GM20431 (cell line): ENCODE measurements around the gene CSGALNACT2.

Experiments used
- in situ Hi-C: fragments of 300-500 bp; cut with MseI, MboI; formaldehyde crosslinking; loops from one replicate; pipeline ENCODE4 v1.15.0; 2020; ENCODE audit warnings: low sequenced_read_pairs; ENCODE audit not compliant: unreplicated experiment

Gene CSGALNACT2

DNA sequence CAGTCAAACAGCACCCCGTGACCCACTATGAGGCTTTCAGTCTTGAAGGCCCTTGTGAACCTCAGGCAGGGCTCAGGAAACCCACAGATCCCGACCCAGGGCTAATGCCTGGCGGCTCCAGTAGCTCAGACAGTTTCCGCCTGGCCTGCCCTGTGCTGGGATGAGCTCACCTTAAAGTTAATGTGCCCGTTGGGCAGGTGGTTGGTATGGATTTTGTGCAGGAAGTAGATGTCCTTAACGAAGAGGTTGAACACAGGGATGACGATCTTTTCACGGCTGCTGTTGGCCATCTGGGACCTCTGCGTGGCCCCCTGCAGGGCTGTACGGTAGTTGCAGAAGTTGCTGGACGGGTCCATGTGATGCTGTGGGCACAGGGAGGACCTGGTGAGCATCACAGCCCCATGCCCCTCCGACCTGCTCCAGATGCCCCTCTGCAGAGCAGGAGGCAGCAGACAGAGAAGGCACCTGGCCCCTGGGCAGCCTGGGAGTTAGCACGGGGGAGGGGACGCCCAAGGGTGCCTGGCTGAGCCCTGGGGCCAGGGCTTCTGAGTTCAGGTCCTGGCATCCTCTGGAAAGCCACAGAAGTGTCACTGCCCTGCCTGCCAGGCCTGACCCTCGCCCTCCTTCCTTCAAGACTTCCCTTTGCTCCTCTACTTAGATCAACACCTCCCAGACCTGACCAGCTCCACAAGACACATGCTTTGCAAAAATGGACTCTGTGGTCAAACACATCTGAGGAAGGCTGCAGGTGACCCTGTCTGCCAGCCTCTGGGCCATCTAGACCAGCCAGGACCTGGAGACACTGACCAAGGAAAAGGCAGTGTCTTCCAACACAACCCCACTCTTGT lies 59.8 kb downstream of the CSGALNACT2 start:
- in situ Hi-C loops: no loop called here

DNA sequence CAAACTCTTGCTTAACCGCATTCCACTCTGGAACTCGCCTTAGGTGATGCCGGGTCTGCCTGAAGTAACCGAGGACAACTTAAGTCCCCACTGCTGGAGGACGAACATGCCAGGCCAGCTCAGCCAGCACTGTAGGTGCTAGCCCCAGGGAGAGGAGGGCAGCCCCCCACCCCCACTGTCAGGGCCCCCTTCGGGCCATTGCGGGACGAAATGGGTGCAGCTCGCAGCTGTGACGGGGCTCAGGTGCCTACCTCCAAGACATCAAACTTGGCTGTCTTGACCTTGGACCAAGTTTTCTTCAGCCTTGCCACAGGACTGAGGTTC lies 60.4 kb downstream of the CSGALNACT2 start:
- in situ Hi-C loops: no loop called here

DNA sequence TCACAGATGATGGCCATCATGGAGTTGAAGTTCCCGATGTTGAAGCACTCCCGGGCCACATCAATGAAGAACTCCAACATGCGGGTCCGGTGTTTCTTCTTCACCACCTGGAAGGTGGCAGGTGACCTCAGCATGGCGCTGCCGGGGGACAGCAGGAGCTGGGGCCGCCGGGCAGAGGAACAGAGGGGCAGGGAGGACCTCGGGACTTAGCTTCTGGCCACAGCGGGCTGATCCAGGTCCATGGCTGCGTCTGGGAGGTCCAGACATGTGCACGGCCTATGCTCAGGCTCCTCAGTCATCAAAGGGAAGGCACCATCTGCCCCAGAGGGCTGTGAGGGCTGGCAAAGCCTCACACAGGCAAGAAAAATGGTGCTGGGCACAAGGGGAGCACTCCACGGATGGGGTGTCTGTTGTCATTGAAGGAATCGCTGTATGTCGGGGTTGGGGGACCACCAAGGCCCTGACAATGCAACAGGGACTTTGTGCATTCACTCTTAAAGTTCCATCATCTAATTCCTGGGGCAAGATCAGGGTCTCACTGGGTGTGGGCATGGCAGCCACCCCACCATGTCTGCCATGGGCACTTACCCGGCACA lies 60.9 kb downstream of the CSGALNACT2 start:
- in situ Hi-C loops: no loop called here

DNA sequence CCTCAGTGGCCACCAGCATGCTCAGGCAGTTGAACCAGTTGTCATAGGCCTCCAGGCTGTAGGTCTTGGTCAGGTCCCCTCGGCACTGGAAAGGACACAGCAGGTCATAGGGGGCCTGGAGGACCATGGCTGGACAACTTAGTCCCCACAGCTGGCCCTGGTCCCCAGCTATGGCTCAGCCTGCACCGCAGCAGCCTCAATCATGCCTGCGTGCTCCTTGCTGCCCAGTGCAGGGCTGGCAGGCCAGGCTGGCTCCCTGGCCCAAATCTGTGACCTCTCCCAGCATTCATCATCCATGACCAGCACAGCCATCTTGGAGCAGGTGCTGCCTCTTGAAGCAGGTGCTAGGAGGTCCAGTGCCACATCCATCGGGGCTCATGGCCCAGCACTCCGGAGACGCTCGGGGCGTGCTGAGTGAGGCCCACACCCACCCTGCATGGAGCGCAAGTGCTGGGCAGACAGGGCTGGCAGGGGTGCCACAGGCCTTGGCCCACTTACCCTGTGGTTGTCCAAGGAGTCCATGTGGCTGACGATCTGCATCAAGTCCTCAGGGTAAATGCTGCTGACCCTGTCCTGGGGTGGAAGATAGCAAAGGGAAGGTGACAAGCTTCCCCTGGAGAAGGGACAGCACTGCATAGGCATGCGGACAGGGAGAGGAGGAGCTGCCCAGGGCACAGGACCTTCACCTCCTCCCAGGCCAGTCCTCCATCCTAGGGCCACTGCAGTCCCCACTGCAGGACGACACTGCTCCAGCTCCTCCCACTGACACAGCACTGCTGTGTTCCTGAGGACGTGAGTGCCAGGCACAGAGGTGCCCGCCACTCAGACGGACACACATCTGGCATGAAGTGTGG lies 61.7 kb downstream of the CSGALNACT2 start:
- in situ Hi-C loops: no loop called here

DNA sequence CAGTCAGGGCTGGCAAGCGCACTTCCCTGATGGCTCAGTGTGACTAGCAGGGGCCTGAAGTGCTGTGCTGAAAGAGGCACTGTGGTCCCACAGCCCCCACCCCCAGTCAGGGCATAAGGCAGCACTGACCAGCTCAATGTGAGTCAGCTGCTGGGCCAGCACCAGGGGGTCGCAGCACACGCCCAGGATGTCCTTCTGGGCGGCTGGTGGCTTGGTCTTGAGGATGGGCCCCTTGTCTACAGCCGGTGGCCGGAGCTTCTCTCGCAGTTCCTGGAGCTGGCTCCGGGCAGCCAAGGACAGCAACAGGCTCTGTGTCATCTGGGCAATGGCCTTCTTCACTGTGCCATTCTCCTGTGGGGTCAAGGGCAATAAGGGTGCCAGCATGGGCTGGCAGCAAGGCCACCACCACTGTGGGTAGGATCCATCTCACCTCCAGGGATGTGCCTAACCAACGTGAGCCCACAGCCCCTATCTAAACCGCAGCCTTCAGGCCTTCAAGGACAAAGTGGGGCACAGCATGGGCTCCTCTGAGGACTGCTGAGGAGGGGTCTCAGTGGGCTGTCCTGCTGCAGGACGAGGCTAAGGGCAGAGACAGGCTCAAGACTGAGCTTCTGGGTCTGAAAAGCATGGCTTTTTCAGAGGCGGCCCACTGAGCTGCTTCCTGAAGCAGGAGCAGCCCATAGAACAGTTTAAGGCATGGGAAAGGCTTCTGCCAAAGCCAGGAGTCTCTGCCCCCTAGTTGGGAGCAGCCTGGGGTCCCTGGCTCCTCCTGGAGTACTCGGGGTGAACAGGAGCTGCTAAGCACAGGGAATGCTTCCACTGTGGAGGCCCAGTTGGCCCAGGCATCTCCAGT lies 62.5 kb downstream of the CSGALNACT2 start:
- in situ Hi-C loops: no loop called here

DNA sequence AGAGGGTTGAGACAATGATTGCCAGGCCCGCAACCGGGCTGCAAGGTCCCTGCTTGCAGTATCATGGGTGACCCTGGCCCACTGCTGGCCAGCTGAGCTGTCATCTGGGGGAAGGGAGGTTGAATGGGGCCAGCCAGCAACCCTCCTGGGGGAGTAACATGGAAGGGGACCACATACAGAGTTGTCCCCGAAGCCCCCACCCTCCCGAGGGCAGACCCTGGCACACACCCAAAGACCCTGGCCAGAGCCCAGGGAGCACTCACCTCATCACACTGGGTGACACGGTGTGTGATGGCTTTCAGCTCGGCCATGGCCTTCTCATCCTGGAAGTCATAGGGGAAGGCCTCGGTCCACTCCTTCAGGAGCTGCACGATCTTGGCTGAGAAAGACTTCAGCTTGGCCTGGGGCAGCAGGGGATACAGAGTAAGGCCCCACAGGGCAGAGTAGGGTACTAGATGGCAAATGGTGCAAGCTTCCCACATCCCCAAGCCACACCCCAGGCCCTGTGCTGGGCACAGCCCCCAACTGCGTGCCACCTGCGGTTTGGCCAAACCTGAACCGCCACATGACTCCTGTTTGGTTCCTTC lies 63.4 kb downstream of the CSGALNACT2 start:
- in situ Hi-C loops: no loop called here

DNA sequence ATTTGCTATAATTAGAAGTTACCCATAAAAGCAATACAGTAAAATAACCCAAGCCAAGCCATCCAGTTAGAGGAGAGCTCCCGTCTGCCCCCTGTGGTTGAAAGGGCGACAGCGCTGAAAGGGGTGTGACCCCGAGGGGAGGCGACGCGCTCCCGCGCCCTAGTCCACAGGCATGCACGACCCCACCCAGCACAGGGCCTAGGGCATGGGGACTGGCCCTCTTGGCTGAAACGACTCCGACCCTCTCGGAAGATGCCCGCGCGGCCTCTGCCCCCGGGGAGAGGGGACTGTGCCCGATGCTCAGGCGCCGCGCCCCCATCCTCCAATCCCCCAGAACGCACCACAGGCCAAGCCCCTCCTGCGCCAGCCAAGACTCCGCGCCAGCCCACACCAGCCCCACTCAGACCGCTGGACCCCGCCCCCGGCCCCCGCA lies 64.0 kb downstream of the CSGALNACT2 start:
- in situ Hi-C loops: no loop called here

DNA sequence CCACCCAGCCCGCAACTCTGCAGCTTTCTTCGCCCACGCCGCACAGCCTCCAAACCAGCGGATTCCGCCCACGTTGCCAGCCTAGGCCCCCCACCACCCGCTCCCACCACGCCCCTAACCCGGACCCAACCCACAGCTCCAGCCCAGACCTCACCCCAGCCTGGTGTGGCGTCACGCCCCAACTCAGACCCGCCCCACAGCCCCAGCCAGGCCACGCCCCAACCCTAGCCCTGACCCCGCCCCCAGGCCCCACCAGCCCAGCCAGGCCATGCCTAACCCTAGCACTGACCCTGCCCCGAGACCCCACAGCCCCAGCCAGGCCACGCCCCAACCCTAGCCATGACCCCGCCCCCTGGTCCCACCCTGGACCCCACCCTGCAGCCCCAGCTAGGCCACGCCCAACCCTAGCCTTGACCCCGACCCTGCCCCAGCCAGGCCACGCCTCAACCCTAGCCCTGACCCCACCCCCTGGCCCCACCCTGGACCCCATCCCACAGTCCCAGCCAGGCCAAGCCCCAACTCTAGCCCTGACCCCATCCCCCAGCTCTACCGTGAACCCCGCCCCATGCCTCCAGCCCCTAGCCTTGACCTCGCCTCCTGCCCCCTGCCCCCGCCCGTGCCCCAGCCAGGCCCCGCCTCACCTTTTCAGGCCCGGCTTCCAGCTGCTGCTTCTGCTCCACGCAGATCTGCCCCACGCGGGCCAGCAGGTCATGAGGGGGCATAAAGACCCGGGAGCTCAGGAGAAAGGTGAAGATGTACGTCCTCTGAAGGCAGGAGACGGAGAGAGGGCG lies 64.6 kb downstream of the CSGALNACT2 start:
- in situ Hi-C loops: no loop called here

DNA sequence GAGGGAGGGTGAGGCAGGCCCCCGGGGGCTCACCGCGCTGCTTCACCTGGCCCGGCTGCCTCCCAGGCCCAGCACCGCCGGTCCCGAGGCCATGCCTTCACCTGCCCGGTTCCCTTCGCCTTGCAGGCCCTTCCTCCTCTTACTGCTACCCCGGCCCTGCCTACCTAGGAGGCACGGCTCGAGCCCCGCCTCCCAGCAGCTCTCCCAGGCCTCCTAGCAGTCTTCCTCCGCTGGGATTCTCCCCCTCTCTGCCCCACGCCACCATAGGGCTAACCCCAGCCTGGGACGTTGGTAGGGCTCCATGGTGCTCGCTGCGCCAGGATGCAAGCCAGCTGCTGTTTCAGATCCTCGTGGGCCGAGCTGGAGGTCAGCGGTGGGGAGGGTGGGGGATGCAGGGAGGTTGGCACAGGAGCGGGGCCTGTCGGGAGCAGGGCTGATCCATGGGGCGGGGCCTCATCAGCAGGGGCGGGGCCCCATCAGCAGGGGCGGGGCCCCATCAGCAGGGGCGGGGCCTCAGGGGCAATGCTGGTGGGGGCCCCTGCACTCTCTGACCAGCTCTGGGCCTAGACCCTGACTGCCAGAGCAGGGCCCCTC lies 65.3 kb downstream of the CSGALNACT2 start:
- in situ Hi-C loops: no loop called here

DNA sequence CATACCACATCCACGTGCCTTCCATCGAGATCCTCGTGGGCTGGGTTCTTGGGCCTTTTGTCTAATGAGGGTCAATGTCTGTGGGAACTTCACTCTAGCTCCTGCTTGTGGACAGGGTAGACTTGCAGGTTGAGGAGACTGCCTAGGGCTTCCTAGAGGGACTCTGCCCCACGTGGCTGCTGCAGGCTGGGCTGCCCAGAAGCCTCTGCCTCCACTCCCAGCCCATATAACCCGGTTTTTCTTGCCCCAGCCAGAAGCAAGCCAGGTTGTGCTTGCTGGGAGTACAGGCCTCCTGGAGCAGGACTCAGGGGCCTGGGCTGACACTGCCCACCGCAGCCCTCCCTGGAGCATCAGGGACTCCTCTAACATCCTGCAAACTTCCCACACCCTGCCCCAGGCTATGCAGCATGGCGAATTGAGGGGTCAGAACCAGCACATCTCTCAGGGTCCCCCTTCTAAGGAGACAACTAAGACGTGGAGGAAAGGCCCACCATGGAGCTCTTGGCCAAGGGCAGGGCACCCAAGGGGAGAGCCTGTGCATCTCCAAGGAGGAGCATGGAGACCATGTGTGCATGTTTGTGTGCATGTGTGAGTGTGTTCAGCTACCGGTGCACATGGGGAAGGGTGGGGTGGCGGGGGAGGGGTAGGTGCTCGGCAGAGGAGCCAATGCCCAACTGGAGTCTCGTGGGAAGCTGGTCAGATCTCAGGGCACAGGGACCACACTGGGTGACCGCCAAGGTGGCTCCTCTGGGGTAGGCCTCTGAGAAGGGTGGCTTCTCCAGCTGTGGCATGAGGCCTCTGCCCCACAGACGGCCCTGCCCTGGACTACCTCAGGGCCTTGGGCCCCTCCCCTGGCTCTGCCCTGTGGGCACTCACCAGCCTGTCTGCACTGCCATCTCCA lies 66.0 kb downstream of the CSGALNACT2 start:
- in situ Hi-C loops: no loop called here

DNA sequence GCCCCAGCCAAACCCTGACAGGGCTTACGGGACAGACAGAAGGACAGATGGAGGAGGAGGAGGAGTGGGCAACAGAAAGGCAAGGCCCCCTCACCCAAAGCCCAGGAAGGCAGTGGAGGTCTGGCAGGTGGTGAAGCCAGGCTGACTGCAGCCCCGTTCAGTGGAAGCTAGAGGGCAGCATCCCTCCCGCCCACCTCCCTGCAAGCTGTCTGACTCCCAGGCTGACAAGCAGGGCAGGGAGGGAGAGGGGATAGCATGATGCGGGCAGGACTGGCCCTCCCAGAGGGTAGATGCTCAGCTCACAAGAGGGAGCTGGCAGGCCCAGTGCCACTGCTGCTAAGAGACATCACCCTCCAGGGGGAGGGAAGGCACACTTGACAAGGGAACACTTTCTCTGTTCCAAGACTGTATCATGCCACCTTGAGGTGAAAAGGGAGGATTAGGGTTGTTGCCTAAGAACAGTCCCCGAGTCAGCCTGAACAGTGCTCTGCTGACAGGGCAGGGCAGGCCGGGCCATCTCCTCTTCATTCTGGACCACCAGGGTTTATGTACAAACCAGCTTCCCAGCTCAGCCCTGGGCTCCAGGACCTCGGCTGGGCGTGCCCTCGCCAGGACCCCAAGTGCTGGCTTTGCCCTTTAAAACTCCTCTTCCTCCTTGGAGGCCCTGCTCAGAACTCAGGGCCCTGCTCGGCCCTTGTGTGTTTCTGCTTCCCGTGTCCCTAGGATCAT lies 66.9 kb downstream of the CSGALNACT2 start:
- in situ Hi-C loops: no loop called here

DNA sequence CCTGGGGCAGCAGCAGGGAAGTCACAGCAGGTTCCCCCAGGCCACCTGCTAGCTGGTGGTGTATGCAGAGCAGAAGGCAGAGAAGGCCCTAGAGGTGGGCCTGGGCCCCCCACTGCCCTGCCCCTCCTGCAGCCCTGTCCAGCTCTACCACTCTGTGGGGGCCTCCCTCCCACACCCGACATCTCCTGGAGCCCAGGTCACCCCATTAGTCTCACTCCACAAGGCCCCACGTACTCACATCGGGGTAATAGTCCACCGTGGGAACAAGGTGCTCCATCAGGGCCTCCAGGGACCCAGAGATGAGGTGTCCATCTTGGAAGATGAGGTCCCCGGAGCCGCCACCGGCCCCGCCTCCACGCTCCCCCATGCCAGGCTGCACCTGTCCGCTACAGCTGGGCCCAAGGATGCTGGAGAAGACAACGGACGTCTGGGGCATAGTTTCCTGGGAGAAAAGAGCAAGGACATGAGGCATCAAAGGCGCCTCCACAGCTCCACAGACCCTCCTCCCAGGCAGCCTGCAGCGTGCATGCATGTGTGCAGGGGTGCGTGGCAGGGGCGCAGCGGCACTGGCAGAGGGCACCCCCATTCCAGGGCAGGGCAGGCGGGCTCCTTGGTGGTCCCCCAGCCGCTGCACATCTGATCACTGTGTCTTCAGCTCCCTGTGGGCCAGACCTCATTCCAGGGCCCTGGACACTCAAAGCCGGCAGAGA lies 67.6 kb downstream of the CSGALNACT2 start:
- in situ Hi-C loops: no loop called here

DNA sequence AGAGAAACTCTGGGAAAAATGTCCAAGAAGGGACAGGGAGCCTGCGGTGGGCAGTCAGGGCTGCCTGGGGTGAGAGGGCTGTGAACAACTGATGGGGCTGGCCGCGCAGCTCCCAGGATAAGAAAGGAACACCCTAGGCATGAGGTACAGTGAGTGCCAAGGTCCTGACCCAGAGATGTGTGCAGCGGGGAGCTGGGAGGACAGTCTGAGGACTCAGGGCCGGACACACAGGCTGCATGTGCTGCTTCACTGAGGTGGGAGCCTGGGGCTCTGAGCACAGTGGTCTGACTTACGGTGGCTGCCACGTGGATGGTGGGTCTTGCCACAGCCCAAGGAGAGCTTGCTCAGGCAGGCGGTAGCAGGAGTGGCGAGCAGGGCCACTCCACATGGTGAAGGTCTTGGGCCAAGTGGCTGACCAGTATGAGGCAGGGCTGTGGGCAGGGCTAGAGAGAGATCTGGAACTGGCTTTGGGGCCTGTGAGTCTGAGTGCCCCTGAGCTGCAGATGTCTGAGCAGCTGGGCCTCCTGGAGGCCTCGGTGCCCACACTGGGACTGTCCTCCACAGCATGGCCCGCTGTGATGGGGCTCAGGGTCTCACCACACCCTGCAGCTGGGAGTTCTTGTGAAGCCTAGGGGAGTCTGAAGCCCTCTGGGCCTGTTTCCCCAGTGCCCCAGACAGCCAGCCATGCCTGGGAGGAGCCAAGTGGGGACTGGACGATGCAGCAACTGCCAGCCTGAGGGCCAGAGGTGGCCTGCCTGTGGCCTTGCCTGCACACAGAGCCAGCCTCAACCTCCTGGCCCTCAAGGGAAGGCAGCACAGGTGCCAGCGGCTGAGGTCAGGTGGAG lies 68.4 kb downstream of the CSGALNACT2 start:
- in situ Hi-C loops: no loop called here

DNA sequence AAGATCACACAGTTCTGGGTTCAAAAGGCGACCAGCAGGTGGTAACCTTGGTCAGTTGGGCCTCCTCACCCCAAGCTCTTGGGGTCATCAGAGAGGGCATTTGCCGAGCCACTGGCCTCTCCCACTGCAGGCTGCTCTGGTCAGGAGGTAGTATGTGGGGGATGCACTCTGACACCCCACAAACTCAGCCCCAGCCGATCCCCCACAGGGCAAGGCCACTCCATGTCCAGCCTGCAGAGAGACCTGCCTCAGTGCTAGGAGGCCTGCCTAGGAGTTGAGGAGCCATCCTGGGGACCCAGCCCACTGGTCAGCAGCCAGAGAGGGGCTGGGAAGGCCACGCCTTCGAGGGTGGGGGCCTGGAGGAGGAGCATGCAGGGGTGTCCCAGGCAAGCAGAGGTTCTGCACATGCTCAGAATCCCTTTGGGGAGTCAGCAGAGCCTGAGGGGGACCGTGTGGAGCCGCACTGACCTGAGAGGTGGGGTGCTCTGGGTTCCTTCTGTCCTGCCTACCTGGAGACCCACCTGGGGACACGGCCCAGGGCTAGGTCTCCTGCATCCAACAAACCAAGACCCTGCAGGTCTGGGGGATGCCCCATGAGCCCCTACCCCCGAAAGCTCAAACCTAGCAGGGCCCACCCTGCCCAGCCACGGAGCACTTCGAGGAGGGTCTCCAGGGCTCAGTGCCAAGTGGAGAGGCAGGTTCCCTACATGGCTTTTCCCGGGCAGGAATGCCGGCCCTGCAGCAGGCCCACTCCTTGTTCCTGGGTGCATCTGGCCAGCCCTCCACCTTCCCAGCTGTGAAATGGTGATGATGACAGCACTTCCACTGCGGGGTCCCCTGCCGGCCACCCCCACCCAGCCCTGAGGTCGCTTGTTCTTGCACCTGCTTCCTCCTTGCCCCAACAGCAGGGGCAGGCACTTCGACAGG lies 70.2 kb downstream of the CSGALNACT2 start:
- in situ Hi-C loops: no loop called here
